ENCODE data around the gene ACTR3C. TPM values are rescaled to one million over a fixed set of nuclear protein-coding genes. Genes with fewer than 3 reads are reported as not detected.
A peak's percentile ranks its signal among the peaks of the same experiment; 100 is the strongest.

Gene ACTR3C
- total RNA-seq, 1 experiment from 2014 or later, result 3.6 TPM

DNA sequence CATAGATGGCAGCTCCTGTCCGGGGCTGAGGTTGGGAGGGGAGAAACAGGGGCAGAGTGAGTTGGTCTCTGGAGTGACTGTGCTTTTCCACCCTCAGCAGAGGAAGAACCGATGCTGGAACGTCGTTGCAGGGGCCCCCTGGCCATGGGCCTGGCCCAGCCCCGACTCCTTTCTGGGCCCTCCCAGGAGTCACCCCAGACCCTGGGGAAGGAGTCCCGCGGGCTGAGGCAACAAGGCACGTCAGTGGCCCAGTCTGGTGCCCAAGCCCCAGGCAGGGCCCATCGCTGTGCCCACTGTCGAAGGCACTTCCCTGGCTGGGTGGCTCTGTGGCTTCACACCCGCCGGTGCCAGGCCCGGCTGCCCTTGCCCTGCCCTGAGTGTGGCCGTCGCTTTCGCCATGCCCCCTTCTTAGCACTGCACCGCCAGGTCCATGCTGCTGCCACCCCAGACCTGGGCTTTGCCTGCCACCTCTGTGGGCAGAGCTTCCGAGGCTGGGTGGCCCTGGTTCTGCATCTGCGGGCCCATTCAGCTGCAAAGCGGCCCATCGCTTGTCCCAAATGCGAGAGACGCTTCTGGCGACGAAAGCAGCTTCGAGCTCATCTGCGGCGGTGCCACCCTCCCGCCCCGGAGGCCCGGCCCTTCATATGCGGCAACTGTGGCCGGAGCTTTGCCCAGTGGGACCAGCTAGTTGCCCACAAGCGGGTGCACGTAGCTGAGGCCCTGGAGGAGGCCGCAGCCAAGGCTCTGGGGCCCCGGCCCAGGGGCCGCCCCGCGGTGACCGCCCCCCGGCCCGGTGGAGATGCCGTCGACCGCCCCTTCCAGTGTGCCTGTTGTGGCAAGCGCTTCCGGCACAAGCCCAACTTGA lies 48.0 kb upstream of the ACTR3C start:
- no peaks in the 10 kb centered on the region for H3K9me3 Mint-ChIP-seq (ENCODE audit: unreplicated experiment)
- no TSS peak for BruUV-seq (replicated peaks)
- peak overlapping the region; percentile 42 for H3K27ac Mint-ChIP-seq (ENCODE audit: low read depth, unreplicated experiment)
- H3K4me1 Mint-ChIP-seq (ENCODE audit: insufficient read depth, unreplicated experiment), result peaks cover 5% of the 10 kb centered on the region
- CTCF ChIA-PET, result interaction anchor here (0.6 to 2.5 kb wide), 2 partner anchors 15 to 931 kb away, joined by 3 to 16 read pairs; no protein-coding TSS in a partner anchor
- no peaks in the 10 kb centered on the region for H3K27me3 Mint-ChIP-seq (ENCODE audit: insufficient read depth, unreplicated experiment)
- no peak for TF ChIP-seq CTCF (IDR thresholded peaks at IDR 0.05; ENCODE audit: unreplicated experiment)
- no peak for DNase-seq (ENCODE audit: unreplicated experiment)
- POLR2A ChIA-PET, result interaction anchor here (0.6 to 3.4 kb wide), 3 partner anchors 9 to 53 kb away, joined by 3 to 28 read pairs (median 3); no protein-coding TSS in a partner anchor
- H3K4me3 Mint-ChIP-seq (ENCODE audit: unreplicated experiment), result no peak overlapping the region
- intact Hi-C loops (cut with micrococcal nuclease), result no loop called here
- H3K36me3 Mint-ChIP-seq (ENCODE audit: insufficient read depth, unreplicated experiment), result peaks cover 35% of the 10 kb centered on the region

DNA sequence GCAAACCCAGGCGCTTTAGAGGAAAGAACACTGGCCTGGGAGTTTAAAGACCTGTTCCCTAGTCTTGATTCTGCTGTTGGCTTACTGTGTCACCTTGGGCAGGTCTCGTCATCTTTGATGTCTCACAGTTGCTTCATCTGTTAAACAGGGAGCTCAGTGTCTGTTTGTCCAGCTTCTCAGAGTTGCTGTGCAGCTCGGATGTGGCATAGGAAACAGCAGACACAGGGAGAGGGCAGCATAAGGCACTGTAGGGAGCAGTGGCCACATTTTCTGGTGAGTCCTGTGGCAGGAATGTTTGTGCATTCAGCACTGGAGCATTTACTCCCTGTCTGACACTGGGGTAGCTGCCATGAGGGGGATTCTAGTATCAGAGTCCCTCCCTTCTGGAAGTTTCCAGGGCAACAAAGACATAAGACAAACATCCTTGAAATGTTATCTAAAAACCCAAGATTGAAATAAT lies 47.3 kb upstream of the ACTR3C start:
- no peaks in the 10 kb centered on the region for H3K27me3 Mint-ChIP-seq (ENCODE audit: insufficient read depth, unreplicated experiment)
- POLR2A ChIA-PET, result interaction anchor here (0.6 to 3.4 kb wide), 4 partner anchors 7 to 53 kb away, joined by 3 to 49 read pairs (median 16); no protein-coding TSS in a partner anchor
- no peaks in the 10 kb centered on the region for H3K9me3 Mint-ChIP-seq (ENCODE audit: unreplicated experiment)
- peaks cover 35% of the 10 kb centered on the region for H3K36me3 Mint-ChIP-seq (ENCODE audit: insufficient read depth, unreplicated experiment)
- H3K4me3 Mint-ChIP-seq (ENCODE audit: unreplicated experiment), result peak overlapping the region; percentile 90
- TF ChIP-seq CTCF (IDR thresholded peaks at IDR 0.05; ENCODE audit: unreplicated experiment), result no peak
- peak overlapping the region; percentile 42 for H3K27ac Mint-ChIP-seq (ENCODE audit: low read depth, unreplicated experiment)
- no peaks in the 10 kb centered on the region for H3K4me1 Mint-ChIP-seq (ENCODE audit: insufficient read depth, unreplicated experiment)
- CTCF ChIA-PET, result interaction anchor here (0.6 to 2.5 kb wide), 4 partner anchors 7 to 932 kb away, joined by 3 to 16 read pairs (median 6); no protein-coding TSS in a partner anchor
- no TSS peak for BruUV-seq (replicated peaks)
- no peak for DNase-seq (ENCODE audit: unreplicated experiment)
- intact Hi-C loops (cut with micrococcal nuclease), result no loop called here

DNA sequence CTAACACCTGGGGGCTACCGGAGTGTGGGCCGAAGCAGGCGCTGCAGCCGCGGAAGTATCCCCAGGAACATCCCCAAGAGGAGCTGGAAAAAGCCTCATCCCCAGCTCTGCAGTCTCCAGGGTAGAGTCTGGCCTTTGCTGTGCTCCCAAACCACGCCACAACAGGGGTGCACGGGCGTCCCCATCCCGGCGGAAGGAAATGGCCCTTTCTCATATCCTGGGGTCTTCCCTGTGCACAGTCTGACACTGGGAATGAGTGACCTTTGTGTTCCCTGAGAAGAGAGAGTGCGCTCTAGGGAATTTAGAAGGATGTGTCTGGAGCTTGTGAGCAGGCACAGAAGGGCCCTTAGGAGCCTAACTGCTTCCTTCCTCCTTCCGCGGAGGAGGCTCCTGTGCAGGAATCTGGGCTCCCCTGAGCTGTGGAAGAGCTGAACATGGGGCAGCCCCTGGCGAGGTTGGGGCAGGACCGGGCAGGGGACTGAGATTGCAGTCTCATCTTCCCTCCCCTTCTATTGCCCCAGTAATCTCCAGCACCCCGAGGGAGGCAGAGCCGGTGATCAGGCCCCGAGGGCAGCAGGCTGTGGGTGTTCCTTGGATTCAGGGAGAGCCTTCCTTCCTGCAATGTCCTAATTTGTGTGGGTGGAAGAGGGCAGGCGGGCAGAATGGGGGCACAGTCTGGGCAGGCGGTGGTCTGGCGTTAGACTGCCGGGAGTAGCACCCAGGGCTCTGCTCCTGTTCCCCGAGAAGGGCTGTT lies 46.6 kb upstream of the ACTR3C start:
- BruUV-seq (replicated peaks), result TSS peak; percentile 11
- intact Hi-C loops (cut with micrococcal nuclease), result no loop called here

More for the DNA sequence above, 46.6 kb upstream of the ACTR3C start:
- ChIA-PET POLR2A (interaction anchor here (0.8 to 3.4 kb wide), 8 partner anchors 8 to 1108 kb away, joined by 3 to 49 read pairs (median 4); partner anchors contain the start of gene ZNF783), CTCF (interaction anchor here (0.6 to 2.5 kb wide), 9 partner anchors 8 to 648 kb away, joined by 3 to 16 read pairs (median 4); no protein-coding TSS in a partner anchor)
- Mint-ChIP-seq H3K9me3 (ENCODE audit: unreplicated experiment) (no peaks in the 10 kb centered on the region), H3K36me3 (ENCODE audit: insufficient read depth, unreplicated experiment) (peaks cover 34% of the 10 kb centered on the region), H3K4me3 (ENCODE audit: unreplicated experiment) (peak overlapping the region; percentile 90), H3K4me1 (ENCODE audit: insufficient read depth, unreplicated experiment) (no peaks in the 10 kb centered on the region), H3K27me3 (ENCODE audit: insufficient read depth, unreplicated experiment) (no peaks in the 10 kb centered on the region), H3K27ac (ENCODE audit: low read depth, unreplicated experiment) (peak overlapping the region; percentile 42)
- no peak for DNase-seq (ENCODE audit: unreplicated experiment)
- no peak for TF ChIP-seq CTCF (IDR thresholded peaks at IDR 0.05; ENCODE audit: unreplicated experiment)

All from MCF 10A (cell line).